ENCODE measurements around the gene DNAH8. TPM values are rescaled to one million over a fixed set of nuclear protein-coding genes. Genes with fewer than 3 reads are reported as not detected.

DNAH8 gene
- polyA plus RNA-seq, 1 of the 3 experiments (the other 2 are of a cell fraction): not detected

- Histone ChIP-seq H3K4me3 (ENCODE audit: low read depth in 2 of 2, low read length in 1 of 2) (no peak overlapping the region), H3K27me3 (ENCODE audit: insufficient read depth) (no peaks in the 10 kb centered on the region), H3K9ac (no peak overlapping the region), H3K4me1 (ENCODE audit: control insufficient read depth in 1 of 2, insufficient read depth in 2 of 2, low read depth in 1 of 2, low read length in 1 of 2) (no peaks in the 10 kb centered on the region; a peak in 1 of 4 replicates), H3K36me3 (replicated peaks in 1 of 2; ENCODE audit: control insufficient read depth in 1 of 2, insufficient read depth in 2 of 2, low read length in 1 of 2) (no peaks in the 10 kb centered on the region), H3K79me2 (ENCODE audit: insufficient read depth) (no peaks in the 10 kb centered on the region), H3K9me3 (no peaks in the 10 kb centered on the region), H2AFZ (ENCODE audit: low read depth) (no peak overlapping the region), H3K9me2 (no peaks in the 10 kb centered on the region), H4K20me1 (ENCODE audit: insufficient read depth) (no peaks in the 10 kb centered on the region), H3K27ac (ENCODE audit: low read depth in 2 of 2, low read length in 1 of 2) (no peak overlapping the region), H3K4me2 (no peak overlapping the region), H3F3A (replicated peaks; ENCODE audit: insufficient read depth) (no peaks in the 10 kb centered on the region)
- no peak for DNase-seq
- 38% methylated on average over 2 of the region's 2 CpGs for WGBS (ENCODE audit: low lambda C conversion rate)
- ChIA-PET CTCF (interaction anchor here (2.3 kb wide), 1 partner anchor 25 kb away, joined by 12 read pairs; no protein-coding TSS in a partner anchor), POLR2A (no interaction called here)
- TF ChIP-seq PBX3 (IDR thresholded peaks at IDR 0.05) (no peak), FOXM1 (IDR thresholded peaks at IDR 0.05; ENCODE audit: low read depth) (no peak), MAX (IDR thresholded peaks at IDR 0.05; ENCODE audit: low read depth) (no peak), MXI1 (IDR thresholded peaks at IDR 0.05; ENCODE audit: low read depth, low read length) (no peak), IRF3 (IDR thresholded peaks at IDR 0.05; ENCODE audit: low read depth, low read length) (no peak), RXRA (IDR thresholded peaks at IDR 0.05; ENCODE audit: borderline replicate concordance, low read depth) (no peak), SMC3 (IDR thresholded peaks at IDR 0.05; ENCODE audit: low read depth, low read length) (no peak), RFX5 (IDR thresholded peaks at IDR 0.05; ENCODE audit: low read length) (no peak), EP300 (IDR thresholded peaks at IDR 0.05; ENCODE audit: borderline replicate concordance in 1 of 2, low read depth in 1 of 2, low read length in 1 of 2) (no peak), REST (IDR thresholded peaks at IDR 0.05; ENCODE audit: low read depth, low read length) (no peak), NRF1 (IDR thresholded peaks at IDR 0.05; ENCODE audit: low read depth, low read length) (no peak), GATA2 (CRISPR knock-in tag; IDR thresholded peaks at IDR 0.05) (no peak), MEF2A (IDR thresholded peaks at IDR 0.05; ENCODE audit: borderline replicate concordance, low read depth) (no peak), JUND (IDR thresholded peaks at IDR 0.05) (no peak), ZBTB33 (IDR thresholded peaks at IDR 0.05; ENCODE audit: borderline replicate concordance, low read depth) (no peak), CHD2 (IDR thresholded peaks at IDR 0.05; ENCODE audit: low read length, partially characterized antibody) (no peak), SIN3A (IDR thresholded peaks at IDR 0.05; ENCODE audit: borderline replicate concordance, low read depth, low read length) (no peak), NFIC (IDR thresholded peaks at IDR 0.05; ENCODE audit: borderline replicate concordance) (no peak), ELF1 (IDR thresholded peaks at IDR 0.05) (no peak), USF2 (IDR thresholded peaks at IDR 0.05; ENCODE audit: borderline replicate concordance, low read depth, low read length) (no peak)
Observed at GRCh38 chr6:38847497-38847896, 132.4 kb downstream of the DNAH8 start.
